ENCODE measurements around the gene C22orf42.
A peak's percentile ranks its signal among the peaks of the same experiment; 100 is the strongest.

Gene C22orf42

DNA sequence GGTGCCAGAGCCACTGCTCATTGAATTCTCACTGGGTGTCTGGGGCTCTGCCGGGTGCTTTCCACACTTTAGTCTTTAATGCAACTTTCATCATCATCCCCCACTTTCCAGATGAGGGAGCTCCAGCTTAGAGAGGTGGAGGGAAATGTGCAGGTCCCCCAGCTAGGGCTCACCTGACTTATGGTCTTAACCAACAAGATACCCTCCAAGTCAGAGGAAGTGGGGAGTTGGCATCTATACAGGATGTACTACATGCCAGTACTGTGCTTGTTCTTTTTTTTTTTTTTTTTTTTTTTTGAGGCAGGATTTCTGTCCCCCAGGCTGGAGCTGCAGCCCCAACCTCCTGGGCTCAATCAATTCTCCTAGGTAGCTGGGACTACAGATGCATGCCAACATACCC lies 26.3 kb downstream of the C22orf42 start:
- DNase-seq, result no peak

- no peak for DNase-seq
Observed at GRCh38 chr22:32132126-32132525, 27.0 kb downstream of the C22orf42 start.

DNA sequence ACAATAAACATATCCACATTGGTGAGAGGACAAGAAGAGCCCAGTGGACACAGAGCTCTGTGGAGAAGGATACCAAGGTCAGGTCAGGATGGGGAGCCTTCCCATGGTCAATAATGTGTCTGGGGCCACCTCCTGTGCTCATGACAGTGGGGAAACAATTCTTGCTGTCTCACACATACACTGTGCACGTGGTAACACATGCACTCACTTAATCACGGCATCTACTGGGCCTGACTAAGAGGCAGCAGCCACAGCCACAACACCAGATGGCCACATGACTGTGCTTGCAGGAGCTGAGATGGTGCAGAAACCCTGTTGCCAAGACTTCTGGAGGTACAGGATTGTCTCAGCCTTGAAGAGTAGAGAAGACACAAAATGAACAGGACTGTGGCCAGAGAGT lies 28.6 kb downstream of the C22orf42 start:
- no peak for DNase-seq

DNA sequence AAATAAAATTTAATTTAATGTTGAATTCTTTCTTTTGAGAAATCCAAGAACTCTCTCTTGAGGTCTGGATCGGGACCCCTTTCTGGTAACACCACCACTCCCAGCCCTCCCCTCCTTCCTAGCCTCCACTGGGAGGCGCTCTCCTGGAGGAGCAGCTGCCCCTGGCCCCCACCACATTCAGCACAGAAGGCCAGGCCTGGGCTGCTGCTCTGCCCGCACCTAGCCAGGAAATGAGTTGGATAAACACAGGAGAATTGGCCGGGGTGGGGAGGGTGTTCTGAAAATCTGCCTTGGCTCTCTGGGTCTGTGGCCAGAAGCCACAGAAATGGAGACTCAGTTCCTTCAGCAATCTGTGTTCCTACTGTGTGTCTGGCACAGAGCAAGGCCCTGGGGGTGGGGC lies 31.2 kb downstream of the C22orf42 start:
- DNase-seq, result no peak

GRCh38 chr22:32123657-32124056 lies 35.4 kb downstream of the C22orf42 start:
- peak; percentile 68 for DNase-seq

DNA sequence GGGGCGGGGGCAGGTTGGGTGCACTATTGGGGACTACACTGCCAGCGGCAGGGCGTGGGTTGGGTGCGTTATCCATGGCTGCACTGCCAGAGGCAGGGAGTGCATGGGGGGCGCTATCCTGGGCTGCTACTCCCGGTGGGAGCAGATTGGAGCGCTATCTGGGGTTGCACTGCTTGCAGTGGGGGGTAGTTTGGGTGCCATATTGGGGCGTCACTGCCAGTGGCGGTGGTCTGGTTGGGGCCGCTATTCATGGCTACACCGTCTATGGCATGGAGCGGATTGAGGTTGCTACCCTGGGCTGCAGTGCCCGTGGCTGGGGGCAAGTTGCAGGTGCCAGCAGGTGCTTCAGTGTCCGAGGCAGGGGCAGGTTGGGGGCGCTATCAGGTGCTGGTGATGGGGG lies 36.2 kb downstream of the C22orf42 start:
- no peak for DNase-seq

- no peak for DNase-seq
Observed at GRCh38 chr22:32120603-32121002, 38.5 kb downstream of the C22orf42 start.

DNA sequence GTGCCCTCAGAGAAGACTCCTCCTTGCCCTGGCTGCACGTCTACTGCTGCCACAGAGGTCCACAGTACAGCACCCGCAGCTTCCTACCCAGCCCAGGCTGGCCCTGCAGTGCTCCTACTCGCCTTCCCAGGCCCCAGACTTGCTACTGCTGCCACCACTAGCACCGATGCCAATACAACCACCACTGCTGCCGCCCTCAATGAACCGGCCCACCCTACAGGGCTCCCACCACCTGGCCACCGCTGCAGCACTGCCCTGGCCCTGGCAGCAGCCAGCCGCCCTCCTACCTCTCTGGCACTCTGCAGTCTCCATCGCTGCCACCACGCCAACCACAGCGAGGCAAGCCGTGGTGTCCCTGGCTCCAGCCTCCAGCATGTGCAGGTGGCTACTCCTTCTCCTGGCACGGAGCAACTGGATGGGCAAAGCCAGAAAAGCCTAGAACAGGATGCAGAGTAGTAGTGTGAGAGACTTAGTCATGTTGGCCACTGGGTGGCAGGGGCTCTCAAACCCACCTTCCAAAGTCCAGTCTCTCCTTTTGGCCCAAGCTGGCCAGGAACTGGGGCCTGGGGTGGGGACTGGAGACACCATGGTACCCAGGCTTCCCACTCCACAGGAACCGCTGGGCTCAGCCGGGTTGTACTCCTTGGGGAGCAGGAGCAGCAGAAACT lies 39.4 kb downstream of the C22orf42 start:
- DNase-seq, result no peak

DNA sequence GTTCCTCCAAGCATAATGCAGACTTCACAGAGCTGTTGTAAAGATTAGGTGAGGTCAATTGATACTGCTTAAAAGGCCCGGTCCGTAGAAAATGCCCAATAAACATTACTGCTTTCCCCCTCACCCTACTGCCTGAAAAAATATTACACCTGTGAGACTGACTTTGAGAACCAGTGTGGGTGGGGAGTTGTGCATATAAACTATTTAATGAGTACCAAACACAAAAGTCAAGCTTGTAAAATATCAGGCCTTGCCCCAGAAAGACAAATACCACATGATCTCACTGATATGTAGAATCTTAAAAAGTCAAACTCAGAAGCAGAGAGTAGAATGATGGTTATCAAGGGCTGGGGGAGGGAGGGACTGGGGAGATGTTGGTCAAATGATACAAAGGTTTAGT lies 46.7 kb downstream of the C22orf42 start:
- DNase-seq, result no peak

GRCh38 chr22:32106930-32107329 lies 52.2 kb downstream of the C22orf42 start:
- DNase-seq, result peak; percentile 67

DNA sequence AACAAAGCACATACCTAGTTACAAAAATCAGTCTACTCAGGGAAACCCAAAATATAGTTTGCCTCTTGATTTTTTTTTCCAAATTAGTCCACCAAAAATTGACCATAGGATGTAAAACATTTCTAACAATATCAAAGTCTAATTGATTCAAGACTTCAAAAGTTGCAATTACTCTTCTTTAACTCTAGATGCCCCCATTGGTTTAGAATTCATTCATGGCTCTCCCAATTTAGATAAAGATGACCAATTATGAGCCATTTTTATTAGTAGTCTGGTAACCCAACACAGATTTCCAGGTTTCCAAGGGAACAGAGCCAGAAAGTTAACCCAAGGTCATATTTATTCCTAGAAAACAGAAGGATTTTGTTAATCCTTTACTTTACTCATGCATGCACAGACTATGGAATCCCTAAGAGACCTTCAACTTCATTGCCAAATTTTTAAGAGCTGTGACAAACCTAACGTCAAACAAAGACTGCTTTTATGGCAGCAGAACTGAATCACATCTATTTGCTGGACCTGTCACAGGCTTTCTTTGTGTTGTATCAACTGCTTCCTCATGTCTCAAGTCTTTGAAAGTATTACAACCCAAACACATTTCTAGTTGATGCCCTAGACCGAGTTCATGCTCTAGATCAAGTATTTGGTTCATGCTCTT lies 55.3 kb downstream of the C22orf42 start:
- DNase-seq, result no peak

DNA sequence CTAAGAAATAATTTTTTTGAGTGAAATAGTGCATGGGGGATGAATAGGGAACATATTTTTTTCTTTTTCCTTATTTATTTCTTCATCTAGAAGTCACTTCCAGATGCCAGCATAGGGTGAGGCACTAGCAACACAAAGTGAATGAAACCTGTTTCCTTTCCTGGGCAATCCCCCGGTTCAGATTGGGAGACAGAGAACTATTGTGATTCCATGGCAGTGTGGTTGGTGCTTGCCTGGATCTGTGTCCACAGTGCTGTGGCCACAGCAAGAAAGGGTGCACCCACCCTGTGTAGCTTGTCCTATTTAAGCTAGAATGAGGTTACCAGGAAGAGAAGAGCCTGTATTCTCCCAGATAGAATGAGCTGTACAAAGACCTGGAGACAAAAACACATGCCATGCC lies 58.4 kb downstream of the C22orf42 start:
- no peak for DNase-seq

Data from islet precursor cell (in vitro differentiated cells).